HT-29 (cell line): ENCODE results near the gene FGF4. TPM values are rescaled to one million over a fixed set of nuclear protein-coding genes. Genes with fewer than 3 reads are reported as not detected.
A peak's percentile ranks its signal among the peaks of the same experiment; 100 is the strongest.

Experiments
- DNase-seq: peaks from one replicate; pipeline ENCODE4 v3.0.0-alpha.2; 2015; ENCODE audit warnings: low spot score
- total RNA-seq: library from RNA; depleted of rRNA; stranded (reverse); fragments of >200 nt; shearing (Covaris generic); gene quantifications from 2 replicates; pipeline ENCODE4 v1.2.3, GENCODE V29; 2014; rRNA removed

The FGF4 gene
- total RNA-seq, result not detected in 2 replicates

- no peak for DNase-seq
These were observed at the start of gene FGF4 for GRCh38 chr11:69775163-69775755. FGF4 (minus strand) TSS chr11:69775341; CDS start chr11:69775084, 257 bp downstream.

GRCh38 chr11:69823641-69824265, 48.6 kb upstream of the FGF4 start:
- no peak for DNase-seq

- DNase-seq, result no peak
These were observed 47.7 kb upstream of the FGF4 start for GRCh38 chr11:69822676-69823494.

- no peak for DNase-seq
These were observed 46.4 kb upstream of the FGF4 start for GRCh38 chr11:69821511-69822040.

- DNase-seq, result no peak
These were observed 45.3 kb upstream of the FGF4 start for GRCh38 chr11:69820441-69820840.

GRCh38 chr11:69819541-69820070, 44.5 kb upstream of the FGF4 start:
- no peak for DNase-seq

- no peak for DNase-seq
These were observed 43.7 kb upstream of the FGF4 start, which contains the start of gene FGF3 for GRCh38 chr11:69818603-69819441. FGF3 (minus strand) TSS chr11:69819416; CDS start chr11:69818933, 483 bp downstream.

GRCh38 chr11:69818231-69818602, 43.1 kb upstream of the FGF4 start:
- no peak for DNase-seq

GRCh38 chr11:69817265-69818230, 42.4 kb upstream of the FGF4 start:
- no peak for DNase-seq

- DNase-seq, result no peak
These were observed 41.5 kb upstream of the FGF4 start for GRCh38 chr11:69816671-69817070.

GRCh38 chr11:69815973-69816372, 40.8 kb upstream of the FGF4 start:
- no peak for DNase-seq

GRCh38 chr11:69814902-69815301, 39.8 kb upstream of the FGF4 start:
- no peak for DNase-seq

- no peak for DNase-seq
These were observed 39.3 kb upstream of the FGF4 start for GRCh38 chr11:69814411-69814810.

- DNase-seq, result no peak
These were observed 38.7 kb upstream of the FGF4 start for GRCh38 chr11:69813839-69814238.

GRCh38 chr11:69812946-69813345, 37.8 kb upstream of the FGF4 start:
- peak; percentile 26 for DNase-seq

- no peak for DNase-seq
These were observed 37.1 kb upstream of the FGF4 start for GRCh38 chr11:69812256-69812655.

- no peak for DNase-seq
These were observed 36.3 kb upstream of the FGF4 start for GRCh38 chr11:69811431-69811830.

- no peak for DNase-seq
These were observed 35.4 kb upstream of the FGF4 start for GRCh38 chr11:69810289-69811118.

GRCh38 chr11:69808667-69809086, 33.5 kb upstream of the FGF4 start:
- DNase-seq, result no peak
